K562 (cell line): ENCODE data around the gene BMS1. TPM values are rescaled to one million over a fixed set of nuclear protein-coding genes. Genes with fewer than 3 reads are reported as not detected.

ENCODE experiments used
- ATAC-seq: fragments of 200-7000 bp; cut with Tn5 transposase; 3 replicates; pipeline ENCODE4 v1.9.1; 2020; ENCODE audit warnings: moderate library complexity
- BruUV-seq: library from RNA; stranded (reverse); fragments of 400-500 nt; replicated peaks from 2 replicates; lab custom pipeline; 2021; lab: Mats Ljungman, UMichigan
- CTCF ChIA-PET: fragments of 300-600 bp; formaldehyde crosslinking; extraction: SDS; loops from one replicate; lab custom pipeline; 2021; ENCODE audit warnings: low intra/inter-chr PET ratio; lab: Yijun Ruan, JAX
- POLR2A ChIA-PET: fragments of 300-600, 350-650 bp; sonication (Branson Sonifier 250); formaldehyde crosslinking; extraction: SDS; loops from one replicate; lab custom pipeline; 2021; ENCODE audit warnings: antibody characterized with exemption, inconsistent platforms; lab: Yijun Ruan, JAX
- DNase-seq, 4 experiments: peaks; one replicate each; pipeline versions ENCODE4 v3.0.0 to v3.0.0-alpha.2; 2011 to 2018; ENCODE audit warnings: low spot score in 3 of 4, mixed read lengths in 3 of 4; ENCODE audit errors: extremely low read depth in 1 of 4
- FAIRE-seq: peaks from 2 replicates; lab custom pipeline; 2011; peaks lifted over from hg19 to GRCh38; lab: Jason Lieb, UNC
- H2AFZ ChIP-seq: 2 replicates; pipeline ENCODE4 v1.6.0; 2011; ENCODE audit warnings: low read depth, low read length, control low read depth, inconsistent platforms
- H3K27ac ChIP-seq: fragments of 200-600 bp; 3 replicates; pipeline ENCODE4 v1.8.0; 2011; ENCODE audit warnings: low read depth, mild to moderate bottlenecking, control low read depth, inconsistent platforms, low read length, moderate library complexity, mixed read lengths; ENCODE audit errors: extremely low read depth
- H3K27me3 ChIP-seq, 2 experiments: fragments of 300-600 bp in 1 of 2; 2 replicates in 1 of 2; 3 replicates in 1 of 2; pipeline versions ENCODE4 v1.6.0 to v1.8.0; 2011; ENCODE audit warnings: inconsistent platforms in 2 of 2, low read length in 2 of 2, mild to moderate bottlenecking in 1 of 2, mixed read lengths in 1 of 2, moderate library complexity in 1 of 2; ENCODE audit not compliant: control insufficient read depth in 2 of 2, insufficient read depth in 2 of 2
- H3K36me3 ChIP-seq: fragments of 300-600 bp; 3 replicates; pipeline ENCODE4 v1.8.0; 2011; ENCODE audit warnings: mild to moderate bottlenecking, low read length, inconsistent platforms; ENCODE audit not compliant: control insufficient read depth, insufficient read depth
- H3K4me1 ChIP-seq, 2 experiments: fragments of 200-600 bp in 1 of 2; replicated peaks in 1 of 2; 2 replicates in 1 of 2; 3 replicates in 1 of 2; pipeline versions ENCODE4 v1.5.1 to v1.8.0; 2011; ENCODE audit warnings: inconsistent platforms in 2 of 2, low read length in 2 of 2, mild to moderate bottlenecking in 1 of 2, mixed read lengths in 1 of 2, moderate library complexity in 1 of 2; ENCODE audit not compliant: control insufficient read depth in 2 of 2, insufficient read depth in 2 of 2
- H3K4me2 ChIP-seq: 2 replicates; pipeline ENCODE4 v1.6.1; 2011; ENCODE audit warnings: low read length, control low read depth, inconsistent platforms, mixed read lengths; ENCODE audit not compliant: insufficient read depth
- H3K4me3 ChIP-seq: fragments of 200-600 bp; sonication (generic), shearing (Covaris generic); 2 replicates; pipeline ENCODE4 v1.5.1; 2016; ENCODE audit warnings: control low read depth, inconsistent platforms
- H3K79me2 ChIP-seq: fragments of 200-600 bp; 3 replicates; pipeline ENCODE4 v1.8.0; 2011; ENCODE audit warnings: low read length, inconsistent platforms; ENCODE audit not compliant: control insufficient read depth, insufficient read depth
- H3K9ac ChIP-seq, 2 experiments: 2 replicates each; pipeline versions ENCODE4 v1.6.0 to v1.6.1; 2011; ENCODE audit warnings: low read depth in 2 of 2, low read length in 2 of 2, control low read depth in 1 of 2, inconsistent platforms in 1 of 2, mild to moderate bottlenecking in 1 of 2, mixed read lengths in 1 of 2; ENCODE audit not compliant: insufficient read depth in 1 of 2
- H3K9me1 ChIP-seq: one replicate; pipeline ENCODE4 v1.6.0; 2011; ENCODE audit warnings: inconsistent platforms, mild to moderate bottlenecking, low read length, moderate library complexity; ENCODE audit not compliant: control insufficient read depth, insufficient read depth
- H3K9me3 ChIP-seq: replicated peaks from 2 replicates; pipeline ENCODE4 v1.5.1; 2011; ENCODE audit warnings: low read depth, low read length, inconsistent platforms; ENCODE audit not compliant: control insufficient read depth, insufficient read depth
- H4K20me1 ChIP-seq: replicated peaks from 2 replicates; pipeline ENCODE4 v1.6.1; 2011; ENCODE audit warnings: low read length, inconsistent platforms, mixed read lengths; ENCODE audit not compliant: control insufficient read depth, insufficient read depth
- HIVEP1 ChIP-seq: fragments of 250-450 bp; sonication (Bioruptor Pico); IDR thresholded peaks from 2 replicates; pipeline ENCODE4 v1.4.0; 2020; ENCODE audit warnings: mild to moderate bottlenecking
- PML ChIP-seq: IDR thresholded peaks from 2 replicates; pipeline ENCODE4 v1.6.1; 2012; ENCODE audit warnings: low read length, inconsistent platforms
- PTBP1 ChIP-seq: fragments of 200-400 bp; formaldehyde crosslinking; IDR thresholded peaks from 2 replicates; pipeline ENCODE4 v1.6.1; 2017; ENCODE audit warnings: low read depth, low read length
- RBM25 ChIP-seq: fragments of 200-400 bp; formaldehyde crosslinking; IDR thresholded peaks from 2 replicates; pipeline ENCODE4 v1.6.1; 2018; ENCODE audit warnings: low read length, low read depth, moderate library complexity; ENCODE audit not compliant: severe bottlenecking
- ZNF444 ChIP-seq: fragments of 250-450 bp; sonication (Bioruptor Pico); IDR thresholded peaks from 2 replicates; pipeline ENCODE4 v1.4.0; 2020; ENCODE audit warnings: mild to moderate bottlenecking, moderate library complexity
- ZNF75A ChIP-seq: fragments of 450-650 bp; formaldehyde crosslinking; IDR thresholded peaks from 2 replicates; pipeline ENCODE4 v1.4.0; 2020; ENCODE audit warnings: mild to moderate bottlenecking
- ZNF778 ChIP-seq: fragments of 450-650 bp; formaldehyde crosslinking; IDR thresholded peaks from 2 replicates; pipeline ENCODE4 v1.4.0; 2020; ENCODE audit warnings: mild to moderate bottlenecking, moderate library complexity
- WGBS: fragments of 100-300 bp; shearing (Covaris generic); methylation state at CpG from one replicate; pipeline ENCODE4 v1.1.6; 2016; ENCODE audit warnings: low coverage, mixed read lengths; ENCODE audit not compliant: insufficient coverage; ENCODE audit errors: missing lambda C conversion rate; 5-methylcytosine and 5-hydroxymethylcytosine counted together
- in situ Hi-C: fragments of 300-500 bp; cut with MboI; formaldehyde crosslinking; loops from 4 replicates; pipeline ENCODE4 v1.15.0; 2018; ENCODE audit warnings: inconsistent platforms, mixed read lengths
- intact Hi-C: fragments of 100-400 bp; cut with micrococcal nuclease; formaldehyde crosslinking; loops from 2 replicates; pipeline ENCODE4 v1.14.2; 2022
- polyA plus RNA-seq, 8 experiments: library from polyadenylated mRNA; depleted of rRNA in 4 of 8; stranded (reverse) in 5 of 8; unstranded in 3 of 8; fragments of >200 nt; fragmentation: Nextera tagmentation in 2 of 8; fragmentation: Illumina TruSeq in 1 of 8; extraction: Ambion mirVana in 2 of 8; extraction: Trizol in 1 of 8; gene quantifications; 2 replicates each; pipeline versions ENCODE4 v1.2.1 to v1.2.3, GENCODE V29; 2011 to 2014; ENCODE audit warnings: inconsistent platforms in 1 of 8, missing spikeins in 1 of 8
- total RNA-seq, 7 experiments: library from RNA; depleted of rRNA in 6 of 7; stranded (reverse); fragments of >200 nt in 6 of 7; fragmentation: Illumina TruSeq in 2 of 7; extraction: Trizol in 2 of 7; gene quantifications; 2 replicates each; pipeline versions ENCODE4 v1.2.1 to v1.2.3, GENCODE V29; 2011 to 2021; ENCODE audit warnings: low replicate concordance in 1 of 7
- TF ChIP-seq, protein P1 (sequence below), 2 experiments: fragments of 450-650 bp; IDR thresholded peaks; 2 replicates each; pipeline ENCODE4 v1.6.1; 2016
- TF ChIP-seq, protein P2 (sequence below): fragments of 450-650 bp; IDR thresholded peaks from 2 replicates; pipeline ENCODE4 v1.6.1; 2016; ENCODE audit warnings: low read depth, mild to moderate bottlenecking, moderate library complexity
- TF ChIP-seq, protein P3 (sequence below): sonication (generic); formaldehyde crosslinking; IDR thresholded peaks from 2 replicates; pipeline ENCODE4 v1.8.1; 2022; ENCODE audit warnings: missing genetic modification reagents

The BMS1 gene
- total and polyA plus RNA-seq, 9 of the 15 experiments (the other 6 are each of a cell fraction or from before 2014, with no cell fraction given) = 11.1 to 46.9 (median 32.7) TPM

DNA sequence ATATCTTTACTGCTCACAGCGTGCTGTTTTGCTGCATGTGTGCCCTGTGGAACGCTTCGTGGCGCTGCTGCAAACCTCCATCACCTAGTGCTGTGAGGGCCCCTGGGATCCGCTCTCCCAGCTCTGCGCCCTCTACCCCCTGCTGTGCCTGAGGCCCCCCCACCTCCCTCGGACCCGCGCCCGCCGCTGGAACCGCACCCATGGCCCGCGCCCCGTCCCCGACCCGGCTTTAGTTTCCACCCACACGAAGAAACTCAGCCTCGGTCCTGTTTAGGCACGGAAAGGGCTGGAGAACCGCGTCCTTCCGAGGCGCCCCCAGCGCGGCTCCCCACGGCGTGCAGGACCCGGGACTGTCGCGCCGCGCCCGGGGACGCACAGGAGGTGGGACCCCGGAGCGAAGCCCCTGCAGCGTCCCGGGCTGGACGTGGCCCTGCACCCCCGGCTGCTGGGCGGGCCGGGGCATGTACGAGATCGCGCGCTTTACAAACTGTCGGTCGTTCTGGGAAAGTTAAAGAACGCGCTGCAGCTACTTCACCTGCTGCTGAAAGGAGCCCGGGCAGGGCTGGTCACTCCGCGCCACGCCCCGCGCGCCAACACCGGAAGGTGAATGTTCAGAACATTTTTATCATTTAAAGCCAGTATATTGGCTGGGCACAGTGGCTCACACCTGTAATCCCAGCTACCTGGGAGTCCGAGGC lies 54.3 kb downstream of the BMS1 start:
- Histone ChIP-seq H3K9me1 (no peaks in the 10 kb centered on the region), H3K27me3 (no peaks in the 10 kb centered on the region), H3K9ac (no peak overlapping the region), H3K4me2 (no peak overlapping the region), H3K27ac (no peak overlapping the region), H4K20me1 (no peaks in the 10 kb centered on the region), H3K36me3 (peaks cover 6% of the 10 kb centered on the region; the same call in 1 of the 3 replicates), H3K4me1 (peaks cover 0 to 11% of the 10 kb centered on the region in 2 experiments; a peak in 2 of 5 replicates), H3K9me3 (no peaks in the 10 kb centered on the region), H3K4me3 (no peak overlapping the region), H3K79me2 (no peaks in the 10 kb centered on the region), H2AFZ (no peak overlapping the region)
- intact Hi-C loops = no loop called here
- CTCF ChIA-PET = no interaction called here
- POLR2A ChIA-PET = no interaction called here
- BruUV-seq = no TSS peak
- TF ChIP-seq PML = no peak
- TF ChIP-seq RBM25 = no peak
- TF ChIP-seq ZNF75A (CRISPR knock-in tag) = no peak
- no peak for TF ChIP-seq PTBP1
- no peak for TF ChIP-seq ZNF444 (CRISPR knock-in tag)
- TF ChIP-seq, protein P1, sequence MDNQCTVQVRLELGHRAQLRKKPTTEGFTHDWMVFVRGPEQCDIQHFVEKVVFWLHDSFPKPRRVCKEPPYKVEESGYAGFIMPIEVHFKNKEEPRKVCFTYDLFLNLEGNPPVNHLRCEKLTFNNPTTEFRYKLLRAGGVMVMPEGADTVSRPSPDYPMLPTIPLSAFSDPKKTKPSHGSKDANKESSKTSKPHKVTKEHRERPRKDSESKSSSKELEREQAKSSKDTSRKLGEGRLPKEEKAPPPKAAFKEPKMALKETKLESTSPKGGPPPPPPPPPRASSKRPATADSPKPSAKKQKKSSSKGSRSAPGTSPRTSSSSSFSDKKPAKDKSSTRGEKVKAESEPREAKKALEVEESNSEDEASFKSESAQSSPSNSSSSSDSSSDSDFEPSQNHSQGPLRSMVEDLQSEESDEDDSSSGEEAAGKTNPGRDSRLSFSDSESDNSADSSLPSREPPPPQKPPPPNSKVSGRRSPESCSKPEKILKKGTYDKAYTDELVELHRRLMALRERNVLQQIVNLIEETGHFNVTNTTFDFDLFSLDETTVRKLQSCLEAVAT (IDR thresholded peaks at IDR 0.05) = no peak
- no peak for TF ChIP-seq HIVEP1 (CRISPR knock-in tag)
- TF ChIP-seq ZNF778 (CRISPR knock-in tag) = no peak
- TF ChIP-seq, protein P2, sequence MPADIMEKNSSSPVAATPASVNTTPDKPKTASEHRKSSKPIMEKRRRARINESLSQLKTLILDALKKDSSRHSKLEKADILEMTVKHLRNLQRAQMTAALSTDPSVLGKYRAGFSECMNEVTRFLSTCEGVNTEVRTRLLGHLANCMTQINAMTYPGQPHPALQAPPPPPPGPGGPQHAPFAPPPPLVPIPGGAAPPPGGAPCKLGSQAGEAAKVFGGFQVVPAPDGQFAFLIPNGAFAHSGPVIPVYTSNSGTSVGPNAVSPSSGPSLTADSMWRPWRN = no peak
- TF ChIP-seq, protein P3, sequence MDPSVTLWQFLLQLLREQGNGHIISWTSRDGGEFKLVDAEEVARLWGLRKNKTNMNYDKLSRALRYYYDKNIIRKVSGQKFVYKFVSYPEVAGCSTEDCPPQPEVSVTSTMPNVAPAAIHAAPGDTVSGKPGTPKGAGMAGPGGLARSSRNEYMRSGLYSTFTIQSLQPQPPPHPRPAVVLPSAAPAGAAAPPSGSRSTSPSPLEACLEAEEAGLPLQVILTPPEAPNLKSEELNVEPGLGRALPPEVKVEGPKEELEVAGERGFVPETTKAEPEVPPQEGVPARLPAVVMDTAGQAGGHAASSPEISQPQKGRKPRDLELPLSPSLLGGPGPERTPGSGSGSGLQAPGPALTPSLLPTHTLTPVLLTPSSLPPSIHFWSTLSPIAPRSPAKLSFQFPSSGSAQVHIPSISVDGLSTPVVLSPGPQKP = no peak
- FAIRE-seq = no peak
- 63% methylated on average over 46 of the region's 60 CpGs for whole genome bisulfite sequencing
- DNase-seq = no peak
- no peak for ATAC-seq
- in situ Hi-C loops = no loop called here
